WTC11 (cell line): Measurements from ENCODE around the gene ARCN1. TPM values are rescaled to one million over a fixed set of nuclear protein-coding genes. Genes with fewer than 3 reads are reported as not detected.

Experiments used
- ATAC-seq: fragments of 200-7000 bp; cut with Tn5 transposase; 2 replicates; pipeline ENCODE4 v1.10.0; 2021; ENCODE audit warnings: mild to moderate bottlenecking, moderate library complexity
- CTCF ChIA-PET: fragments of 300-600 bp; sonication (Branson Sonifier 250); formaldehyde crosslinking; loops from one replicate; lab custom pipeline; 2021; ENCODE audit warnings: antibody characterized with exemption; lab: Charles Lee
- POLR2A ChIA-PET: fragments of 350-600 bp; sonication (Branson Sonifier 250); formaldehyde crosslinking; loops from one replicate; lab custom pipeline; 2021; ENCODE audit warnings: antibody characterized with exemption; lab: Charles Lee
- DNase-seq: peaks from one replicate; pipeline ENCODE4 v3.0.0; 2021; ENCODE audit warnings: low spot score
- H3K27ac Mint-ChIP-seq: 2 replicates; pipeline ENCODE4 v1.8.0; 2021; ENCODE audit warnings: mixed read lengths
- H3K27me3 Mint-ChIP-seq: 2 replicates; pipeline ENCODE4 v1.8.0; 2021; ENCODE audit warnings: low read depth, mild to moderate bottlenecking, moderate library complexity, mixed read lengths
- H3K36me3 Mint-ChIP-seq: 2 replicates; pipeline ENCODE4 v1.8.0; 2021; ENCODE audit warnings: mixed read lengths
- H3K4me1 Mint-ChIP-seq: 2 replicates; pipeline ENCODE4 v1.8.0; 2022; ENCODE audit warnings: mixed read lengths
- H3K4me3 Mint-ChIP-seq: 2 replicates; pipeline ENCODE4 v1.8.0; 2021; ENCODE audit warnings: mild to moderate bottlenecking, moderate library complexity, mixed read lengths
- H3K9me3 Mint-ChIP-seq: 2 replicates; pipeline ENCODE4 v1.8.0; 2021; ENCODE audit warnings: mixed read lengths
- AFF4 ChIP-seq: sonication (generic); formaldehyde crosslinking; IDR thresholded peaks from 2 replicates; pipeline ENCODE4 v1.8.1; 2023; ENCODE audit warnings: mild to moderate bottlenecking, missing genetic modification reagents, borderline replicate concordance
- CTCF ChIP-seq: fragments of 200-600 bp; IDR thresholded peaks from 2 replicates; pipeline ENCODE4 v1.8.0; 2022; ENCODE audit warnings: antibody characterized with exemption
- E2F1 ChIP-seq: sonication (generic); formaldehyde crosslinking; IDR thresholded peaks from 2 replicates; pipeline ENCODE4 v1.8.0; 2022; ENCODE audit warnings: mild to moderate bottlenecking, missing genetic modification reagents
- GRHL2 ChIP-seq: fragments of 250-450 bp; sonication (Bioruptor Pico); IDR thresholded peaks from 2 replicates; pipeline ENCODE4 v1.8.0; 2022; ENCODE audit warnings: mild to moderate bottlenecking, moderate library complexity; ENCODE audit not compliant: insufficient replicate concordance, severe bottlenecking
- IRF2 ChIP-seq: sonication (generic); formaldehyde crosslinking; IDR thresholded peaks from 2 replicates; pipeline ENCODE4 v1.8.0; 2022; ENCODE audit warnings: low read depth, missing genetic modification reagents, borderline replicate concordance
- JAZF1 ChIP-seq: fragments of 250-450 bp; sonication (Bioruptor Pico); IDR thresholded peaks from 2 replicates; pipeline ENCODE4 v1.9.0; 2021; ENCODE audit warnings: moderate library complexity, mild to moderate bottlenecking, inconsistent platforms
- MLX ChIP-seq: sonication (generic); formaldehyde crosslinking; IDR thresholded peaks from 2 replicates; pipeline ENCODE4 v1.8.1; 2023; ENCODE audit warnings: mild to moderate bottlenecking, missing genetic modification reagents, moderate library complexity
- NFYB ChIP-seq: sonication (generic); formaldehyde crosslinking; conservative IDR thresholded peaks from 2 replicates; pipeline ENCODE4 v1.8.0; 2022; ENCODE audit warnings: low read depth, missing genetic modification reagents
- PRDM15 ChIP-seq: sonication (generic); formaldehyde crosslinking; IDR thresholded peaks from 2 replicates; pipeline ENCODE4 v1.8.0; 2022; ENCODE audit warnings: missing genetic modification reagents
- STAT6 ChIP-seq: sonication (generic); formaldehyde crosslinking; conservative IDR thresholded peaks from 2 replicates; pipeline ENCODE4 v1.8.1; 2023; ENCODE audit warnings: mild to moderate bottlenecking, low read depth, missing genetic modification reagents, moderate library complexity
- ZBTB43 ChIP-seq: sonication (generic); formaldehyde crosslinking; IDR thresholded peaks from 2 replicates; pipeline ENCODE4 v1.8.1; 2023; ENCODE audit warnings: mild to moderate bottlenecking, missing genetic modification reagents
- ZNF219 ChIP-seq: sonication (generic); formaldehyde crosslinking; IDR thresholded peaks from 2 replicates; pipeline ENCODE4 v1.8.0; 2023; ENCODE audit warnings: missing genetic modification reagents, mild to moderate bottlenecking, borderline replicate concordance
- ZNF671 ChIP-seq: fragments of 250-450 bp; sonication (Bioruptor Pico); IDR thresholded peaks from 2 replicates; pipeline ENCODE4 v1.8.0; 2021; ENCODE audit warnings: mild to moderate bottlenecking
- total RNA-seq: library from RNA; stranded (reverse); gene quantifications from 3 replicates; pipeline ENCODE4 v1.2.3, GENCODE V29; 2021

Gene ARCN1
- total RNA-seq, 1 experiment from 2014 or later, result 154 TPM

- TF ChIP-seq AFF4 (CRISPR knock-in tag) (no peak), E2F1 (no peak), ZNF671 (CRISPR knock-in tag) (no peak), STAT6 (no peak), NFYB (CRISPR knock-in tag) (no peak), GRHL2 (no peak)
These were observed 34.6 kb downstream of the ARCN1 start (continued) for GRCh38 chr11:118606844-118607228.

GRCh38 chr11:118607401-118608359, 35.5 kb downstream of the ARCN1 start, which contains the start of gene PHLDB1:
Gene PHLDB1 (plus strand): TSS chr11:118607615. CDS start chr11:118613837, 6,222 bp downstream.
- peak; percentile 57 for DNase-seq
- Mint-ChIP-seq H3K27me3 (peaks cover 93% of the 10 kb centered on the region), H3K9me3 (no peaks in the 10 kb centered on the region), H3K4me3 (peak within 1 kb of the TSS; percentile 68), H3K4me1 (peaks cover 48% of the 10 kb centered on the region), H3K27ac (no peak within 1 kb of the TSS), H3K36me3 (no peaks in the 10 kb centered on the region; the same call in none of the 2 replicates)
- POLR2A ChIA-PET, result interaction anchor here (1.2 to 5.1 kb wide), 2 partner anchors 14 to 27 kb away, joined by 6 to 32 read pairs; no protein-coding TSS in a partner anchor
- no peak for TF ChIP-seq JAZF1 (CRISPR knock-in tag)
- TF ChIP-seq STAT6, result no peak
- no peak for TF ChIP-seq MLX (CRISPR knock-in tag)
- TF ChIP-seq PRDM15 (CRISPR knock-in tag), result no peak
- peak; percentile 17; the same call in 1 of the 2 replicates for TF ChIP-seq ZBTB43
- 0 out of 2 replicates have a peak, but pooled peaks have one; percentile 19 for TF ChIP-seq CTCF
- no peak for TF ChIP-seq ZNF219 (CRISPR knock-in tag)
- TF ChIP-seq IRF2, result no peak
- CTCF ChIA-PET, result interaction anchor here (0.6 to 12.5 kb wide), 7 partner anchors 9 to 192 kb away, joined by 3 to 127 read pairs (median 22); no protein-coding TSS in a partner anchor
- peak; percentile 3 for ATAC-seq
